Mucosa of gallbladder (tissue), 1 donor: Measurements from ENCODE around the gene SNRPD3. TPM values are rescaled to one million over a fixed set of nuclear protein-coding genes. Genes with fewer than 3 reads are reported as not detected.
A peak's percentile ranks its signal among the peaks of the same experiment; 100 is the strongest.
"Not testable (repeated sequence)": the region's sequence is repeated elsewhere in the genome, so short reads cannot be mapped to it uniquely, and the experiment has no call there.

Experiments
- DNase-seq: peaks from one replicate; pipeline ENCODE4 v3.0.0-alpha.2; 2020; ENCODE audit warnings: low spot score
- total RNA-seq: library from RNA; stranded (reverse); gene quantifications from one replicate; pipeline ENCODE4 v1.2.1, GENCODE V29; 2021
- donor health status: DM: no; HTN: no; CAD: no.

Gene SNRPD3
- 98.3 TPM for total RNA-seq

DNA sequence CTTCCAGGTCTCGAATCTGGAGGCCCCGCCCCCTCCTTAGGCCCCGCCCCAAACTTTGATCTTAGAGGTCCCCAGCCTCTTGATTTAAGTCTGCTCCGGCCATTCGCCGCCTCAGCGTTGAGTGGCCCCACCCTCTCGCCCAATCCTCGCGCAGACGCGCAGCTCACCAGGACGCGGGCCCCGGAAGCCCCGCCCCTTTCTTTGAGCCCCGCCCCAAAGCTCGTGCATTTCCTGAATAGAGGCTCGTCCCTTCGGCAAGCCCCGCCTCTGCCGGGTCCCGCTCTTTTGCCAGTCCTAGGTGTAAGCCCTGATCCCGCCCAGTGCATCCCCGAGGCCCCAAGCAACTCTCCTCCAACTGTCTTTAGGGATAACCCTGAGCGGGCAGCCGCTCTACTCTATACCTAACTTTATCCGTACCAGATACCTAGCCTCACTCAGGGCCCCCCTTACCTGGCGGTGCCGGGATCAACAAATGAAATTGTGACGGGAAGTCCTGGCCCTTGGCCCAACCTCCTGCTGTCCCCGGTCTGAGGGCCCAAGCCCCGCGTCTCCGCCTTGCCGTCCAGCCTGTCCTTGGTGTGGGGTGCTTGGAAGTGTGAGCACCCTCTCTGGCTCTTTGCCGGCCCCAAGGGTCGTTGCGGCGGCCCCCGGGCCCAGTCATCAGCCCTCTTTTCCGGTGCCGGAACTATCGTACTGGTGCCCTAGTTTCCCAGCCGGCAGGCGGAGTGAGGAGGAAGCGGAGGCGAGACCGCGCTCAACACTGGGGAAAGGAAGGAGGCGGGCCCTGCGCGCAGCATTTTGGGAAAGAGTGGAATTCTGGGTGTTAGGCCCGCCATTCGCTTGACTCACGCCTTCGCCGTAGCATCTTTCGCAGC, at the start of gene SNRPD3:
SNRPD3 (plus strand) TSS at position 835 of the 875 bp plus-strand sequence. CDS start 1,676 bp downstream, outside the sequence.
- peak; percentile 100 for DNase-seq

GRCh38 chr22:24506802-24507438, 48.9 kb upstream of the SNRPD3 start:
- DNase-seq, result no peak

- DNase-seq, result no peak
Observed at GRCh38 chr22:24507716-24508115, 48.1 kb upstream of the SNRPD3 start.

- DNase-seq, result no peak
Observed at GRCh38 chr22:24510637-24511625, 44.9 kb upstream of the SNRPD3 start.

DNA sequence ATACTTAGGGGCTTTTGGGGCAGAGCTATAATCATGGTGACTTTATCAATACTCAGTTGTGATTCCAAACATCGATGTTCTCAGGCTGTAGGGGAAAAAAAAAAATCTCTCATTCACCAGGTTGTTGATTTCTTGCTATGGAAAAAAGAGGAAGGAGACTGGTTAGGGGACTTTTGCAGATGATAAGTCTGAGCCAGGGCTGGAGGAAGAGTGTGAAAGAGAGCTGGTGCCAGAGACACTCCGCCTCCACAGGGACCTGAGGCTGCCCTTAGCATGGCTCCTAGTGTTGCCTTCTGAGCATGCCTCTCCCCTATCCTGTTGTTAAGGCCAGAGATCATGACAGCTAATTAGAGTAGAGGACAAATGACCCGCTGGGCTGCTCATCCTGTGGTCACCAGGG, 43.8 kb upstream of the SNRPD3 start:
- DNase-seq, result no peak

DNA sequence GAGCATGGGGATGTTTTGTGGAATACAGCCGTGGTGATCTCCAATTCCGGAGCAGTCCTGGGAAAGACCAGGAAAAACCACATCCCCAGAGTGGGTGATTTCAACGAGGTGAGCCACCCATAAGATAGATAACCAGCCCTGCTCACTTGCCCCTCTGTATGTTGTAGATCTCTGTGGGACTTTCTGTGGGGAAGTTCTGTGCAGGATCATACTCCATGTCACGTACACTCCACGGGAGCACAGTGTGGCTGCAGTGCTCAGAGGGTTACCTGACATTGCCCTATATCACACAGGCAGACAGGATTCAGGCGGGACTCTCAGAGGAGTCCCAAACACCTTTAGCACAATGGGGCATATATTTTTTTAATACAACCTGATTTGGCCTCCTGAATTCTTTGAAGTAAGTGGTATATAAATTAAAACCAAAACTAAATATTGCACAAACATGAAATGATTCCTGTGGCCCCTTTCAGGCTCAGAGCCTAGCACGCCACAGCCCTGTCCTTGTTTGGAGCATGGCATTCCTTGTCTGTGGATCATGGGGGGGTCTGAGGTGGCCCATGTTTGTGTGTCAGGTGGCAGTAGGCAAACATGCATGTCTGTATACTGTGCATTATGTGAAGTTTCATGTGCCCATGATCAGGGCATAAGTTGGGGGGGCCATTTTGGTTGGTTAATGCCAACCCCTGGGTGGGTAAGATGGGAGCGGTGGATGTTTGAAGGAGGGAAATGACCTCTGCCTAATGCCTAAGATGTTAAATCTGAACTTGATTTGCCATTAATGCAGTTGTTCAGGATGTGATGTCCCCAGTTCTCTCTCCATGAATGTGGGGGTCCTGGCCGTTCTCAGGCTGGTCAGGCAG, 42.2 kb upstream of the SNRPD3 start:
- no peak for DNase-seq

- peak; percentile 74 for DNase-seq
Observed at GRCh38 chr22:24514241-24515026, 41.4 kb upstream of the SNRPD3 start.

GRCh38 chr22:24515027-24515338, 40.8 kb upstream of the SNRPD3 start:
- no peak for DNase-seq

GRCh38 chr22:24516301-24516737, 39.5 kb upstream of the SNRPD3 start:
- DNase-seq, result no peak

DNA sequence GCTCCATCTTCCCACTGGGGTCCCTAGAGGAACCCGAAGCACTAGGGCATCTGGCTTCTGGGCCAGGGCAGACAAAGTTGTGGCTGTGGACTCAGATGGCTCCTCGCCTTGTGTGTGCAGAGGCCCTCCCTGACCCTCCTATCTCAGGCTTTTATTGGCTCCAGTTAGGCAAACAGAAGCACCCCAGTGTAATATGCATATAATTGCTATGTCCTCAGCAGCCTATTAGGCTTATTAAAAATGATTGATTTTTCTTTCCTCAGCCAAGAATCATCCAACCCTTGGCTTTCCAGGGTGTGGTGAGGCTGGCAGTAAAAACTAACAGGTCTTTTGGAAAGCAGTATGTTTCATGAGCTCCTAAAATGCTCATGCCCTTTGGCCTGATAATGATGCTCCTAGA, 38.4 kb upstream of the SNRPD3 start:
- no peak for DNase-seq

GRCh38 chr22:24518228-24518627, 37.6 kb upstream of the SNRPD3 start:
- DNase-seq, result no peak

DNA sequence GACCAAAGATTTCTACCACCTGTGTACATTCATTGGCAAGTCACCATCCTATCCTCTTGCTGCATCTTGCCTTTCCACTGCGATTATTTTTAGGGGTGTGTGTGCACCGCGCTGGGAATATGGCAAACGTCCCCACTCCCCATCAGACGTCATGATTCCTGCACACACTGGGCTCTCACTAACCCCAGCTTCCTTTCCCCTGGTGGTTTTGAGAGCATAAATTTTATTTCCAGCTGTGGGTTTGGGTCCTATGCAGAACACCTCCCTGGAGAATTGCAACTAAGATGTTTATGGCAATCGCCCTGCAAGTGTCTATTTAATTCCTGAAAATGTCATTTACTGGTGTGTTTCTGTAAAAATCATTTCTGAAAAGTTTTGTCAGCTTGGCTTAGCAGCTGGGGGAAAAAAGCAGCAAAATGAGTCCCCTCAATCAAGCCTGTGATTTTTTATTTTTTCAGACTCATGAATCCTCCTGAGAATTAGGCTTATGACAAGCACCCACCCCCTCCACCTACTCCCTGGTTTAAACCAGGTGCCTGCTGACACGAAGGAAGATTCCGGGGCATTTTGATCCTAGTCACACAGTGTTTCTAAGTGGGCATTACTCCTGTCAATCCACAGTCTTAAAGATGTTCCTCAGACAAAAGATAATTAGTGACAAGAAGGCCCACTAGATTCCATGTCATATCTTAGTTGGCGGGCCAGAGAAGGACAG, 36.9 kb upstream of the SNRPD3 start:
- DNase-seq, result no peak

GRCh38 chr22:24519496-24519895, 36.3 kb upstream of the SNRPD3 start:
- DNase-seq, result no peak

DNA sequence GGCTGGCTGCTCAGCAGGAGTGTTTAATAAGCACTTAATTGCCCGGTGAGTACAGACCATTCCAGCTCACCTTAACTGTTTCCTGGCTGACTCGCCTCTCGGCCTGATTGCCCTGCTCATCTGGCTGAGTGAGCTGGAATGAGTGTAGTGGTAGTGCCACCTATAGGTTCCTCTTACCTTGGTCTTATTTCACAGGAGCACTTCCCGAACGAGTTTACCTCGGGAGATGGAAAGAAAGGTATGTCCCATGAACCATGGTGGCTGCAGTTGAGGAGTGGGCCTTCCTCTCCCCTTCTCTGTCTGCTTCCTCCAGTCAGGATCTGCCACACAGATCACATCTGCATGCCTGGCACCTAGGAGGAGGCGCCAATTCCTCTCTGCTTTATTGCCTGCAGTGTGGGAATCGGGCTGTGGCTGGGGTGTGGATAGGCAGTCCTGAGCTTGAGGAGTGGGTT, 34.0 kb upstream of the SNRPD3 start:
- DNase-seq, result peak; percentile 53

DNA sequence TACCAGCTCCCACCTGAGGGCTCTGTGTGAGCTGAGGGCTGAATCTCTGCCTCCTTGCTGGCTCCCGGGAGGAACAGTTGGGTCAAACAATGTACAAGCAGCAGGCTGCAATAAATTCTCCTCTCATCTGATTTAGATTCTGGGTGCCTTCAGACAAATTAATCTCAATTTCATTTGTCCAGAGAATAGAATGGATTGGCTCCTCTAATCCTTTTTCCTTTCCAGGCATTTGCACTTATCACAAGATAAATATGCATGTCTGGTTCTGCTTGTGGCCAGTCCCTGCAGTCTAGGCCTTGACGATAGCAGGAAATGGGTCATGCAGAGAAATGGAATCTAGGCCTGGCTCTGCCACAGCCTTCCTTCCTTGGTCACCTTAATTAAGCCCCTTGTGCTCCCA, 31.9 kb upstream of the SNRPD3 start:
- no peak for DNase-seq

DNA sequence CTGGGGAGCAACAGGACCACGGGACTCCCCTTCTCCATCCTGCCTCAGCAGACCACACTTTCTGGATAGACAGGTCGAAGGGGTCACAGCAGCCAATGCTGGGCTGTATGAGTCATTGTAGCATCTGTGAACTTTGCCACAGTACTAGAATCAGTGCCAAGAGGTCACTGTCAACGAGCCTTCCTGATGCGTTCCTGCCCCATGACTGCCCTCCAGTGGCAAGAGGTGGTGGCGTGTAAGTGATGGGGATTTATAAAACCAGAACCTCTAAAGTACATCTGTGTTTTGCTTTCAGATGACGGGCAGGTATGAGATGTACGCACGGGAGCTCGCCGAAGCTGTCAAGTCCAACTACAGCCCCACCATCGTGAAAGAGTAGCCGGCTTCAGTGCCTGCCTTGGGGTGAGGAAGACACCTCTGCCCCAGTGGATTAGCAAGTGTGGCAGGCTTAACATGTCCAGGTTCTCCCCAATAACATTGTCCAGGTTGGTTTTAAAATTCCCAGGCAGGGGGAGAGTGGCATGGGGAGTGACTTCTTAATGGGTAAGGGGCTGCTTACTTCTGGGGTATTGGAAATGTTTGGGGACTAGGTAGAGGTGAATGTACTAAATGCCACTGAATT, 30.3 kb upstream of the SNRPD3 start:
- peak; percentile 82 for DNase-seq

GRCh38 chr22:24526191-24526590, 29.6 kb upstream of the SNRPD3 start:
- no peak for DNase-seq

- no peak for DNase-seq
Observed at GRCh38 chr22:24529898-24530297, 25.9 kb upstream of the SNRPD3 start.

- not testable (repeated sequence) for DNase-seq
Observed at GRCh38 chr22:24530968-24531367, 24.8 kb upstream of the SNRPD3 start.
